AG04449 (cell line): ENCODE data around the gene VPREB1.
"Not testable (repeated sequence)": the region's sequence is repeated elsewhere in the genome, so short reads cannot be mapped to it uniquely, and the experiment has no call there.

Experiments
- CTCF ChIA-PET: fragments of 350-600 bp; formaldehyde crosslinking; extraction: SDS; loops from one replicate; lab custom pipeline; 2021; ENCODE audit warnings: antibody characterized with exemption; lab: Yijun Ruan, JAX
- POLR2A ChIA-PET: fragments of 400-600, 350-600 bp; formaldehyde crosslinking; extraction: SDS; loops from one replicate; lab custom pipeline; 2020; ENCODE audit warnings: antibody characterized with exemption, inconsistent platforms; lab: Yijun Ruan, JAX
- DNase-seq: peaks from one replicate; pipeline ENCODE4 v3.0.0-alpha.2; 2010; ENCODE audit warnings: low read depth, low spot score
- H3K4me3 ChIP-seq: 2 replicates; pipeline ENCODE4 v1.5.1; 2011; ENCODE audit warnings: low read depth, mild to moderate bottlenecking, control low read depth, low read length
- CTCF ChIP-seq: IDR thresholded peaks from one replicate; pipeline ENCODE4 v1.5.1; 2011; ENCODE audit warnings: mild to moderate bottlenecking, moderate library complexity, low read length, control low read depth, inconsistent platforms; ENCODE audit not compliant: insufficient read depth; ENCODE audit errors: missing control alignments

VPREB1 gene

GRCh38 chr22:22203048-22203971 is 41.3 kb upstream of the VPREB1 start:
- H3K4me3 ChIP-seq, result no peak overlapping the region
- ChIA-PET CTCF (interaction anchor here (1.0 to 5.6 kb wide), 4 partner anchors 8 to 219 kb away, joined by 3 to 62 read pairs (median 4); no protein-coding TSS in a partner anchor), POLR2A (no interaction called here)
- no peak for TF ChIP-seq CTCF
- DNase-seq, result no peak

GRCh38 chr22:22207845-22208564 is 36.6 kb upstream of the VPREB1 start:
- POLR2A ChIA-PET, result no interaction called here
- DNase-seq, result no peak
- H3K4me3 ChIP-seq, result no peak overlapping the region
- peak; percentile 79 for TF ChIP-seq CTCF
- CTCF ChIA-PET, result interaction anchor here (0.6 to 8.2 kb wide), 28 partner anchors 7 to 368 kb away, joined by 3 to 62 read pairs (median 4); no protein-coding TSS in a partner anchor

GRCh38 chr22:22208652-22209051 is 35.9 kb upstream of the VPREB1 start:
- ChIA-PET CTCF (interaction anchor here (0.6 to 8.2 kb wide), 19 partner anchors 7 to 367 kb away, joined by 3 to 62 read pairs (median 5); no protein-coding TSS in a partner anchor), POLR2A (no interaction called here)

GRCh38 chr22:22209080-22209640 is 35.4 kb upstream of the VPREB1 start:
- H3K4me3 ChIP-seq, DNase-seq, POLR2A ChIA-PET: not testable (repeated sequence)
- CTCF ChIA-PET, result interaction anchor here (1.1 to 8.2 kb wide), 5 partner anchors 8 to 213 kb away, joined by 4 to 62 read pairs (median 15); no protein-coding TSS in a partner anchor

More at GRCh38 chr22:22208652-22209051, 35.9 kb upstream of the VPREB1 start:
- DNase-seq, result no peak
- no peak for TF ChIP-seq CTCF
- H3K4me3 ChIP-seq, result no peak overlapping the region

GRCh38 chr22:22210375-22210774 is 34.2 kb upstream of the VPREB1 start:
- TF ChIP-seq CTCF, result no peak
- POLR2A ChIA-PET, result no interaction called here
- no peak overlapping the region for H3K4me3 ChIP-seq
- no peak for DNase-seq
- CTCF ChIA-PET, result interaction anchor here (0.8 to 8.2 kb wide), 4 partner anchors 9 to 220 kb away, joined by 3 to 62 read pairs (median 7); no protein-coding TSS in a partner anchor

GRCh38 chr22:22210889-22211833 is 33.4 kb upstream of the VPREB1 start:
- ChIA-PET POLR2A (no interaction called here), CTCF (interaction anchor here (0.8 to 8.2 kb wide), 4 partner anchors 10 to 219 kb away, joined by 3 to 62 read pairs (median 7); no protein-coding TSS in a partner anchor)
- TF ChIP-seq CTCF, result no peak
- DNase-seq, result no peak
- no peak overlapping the region for H3K4me3 ChIP-seq
